GM23338 (cell line): ENCODE results near the gene CDYL2. TPM values are rescaled to one million over a fixed set of nuclear protein-coding genes. Genes with fewer than 3 reads are reported as not detected.

ENCODE experiments used
- ATAC-seq: fragments of 200-7000 bp; cut with Tn5 transposase; 3 replicates; pipeline ENCODE4 v1.9.1; 2020
- DNase-seq: peaks from one replicate; pipeline ENCODE4 v3.0.0-alpha.2; 2015; ENCODE audit warnings: low spot score
- H2AFZ ChIP-seq: fragments of 200-600 bp; sonication (generic); 2 replicates; pipeline ENCODE4 v1.8.0; 2016; ENCODE audit warnings: antibody characterized with exemption, mild to moderate bottlenecking, moderate library complexity
- H3F3A ChIP-seq: fragments of 200-600 bp; sonication (generic); replicated peaks from 2 replicates; pipeline ENCODE4 v1.8.0; 2017; ENCODE audit warnings: antibody characterized with exemption, mixed run types, low read depth
- H3K27ac ChIP-seq: fragments of 200-600 bp; sonication (generic); 2 replicates; pipeline ENCODE4 v1.6.1; 2016; ENCODE audit warnings: low read depth
- H3K27me3 ChIP-seq: fragments of 200-600 bp; sonication (generic); 2 replicates; pipeline ENCODE4 v1.8.0; 2016; ENCODE audit warnings: mild to moderate bottlenecking, mixed run types, moderate library complexity; ENCODE audit not compliant: insufficient read depth
- H3K36me3 ChIP-seq: fragments of 200-600 bp; sonication (generic); 2 replicates; pipeline ENCODE4 v1.8.0; 2016; ENCODE audit warnings: mild to moderate bottlenecking; ENCODE audit not compliant: insufficient read depth
- H3K4me1 ChIP-seq: fragments of 200-600 bp; sonication (generic); 2 replicates; pipeline ENCODE4 v1.8.0; 2016; ENCODE audit warnings: mild to moderate bottlenecking, moderate library complexity; ENCODE audit not compliant: insufficient read depth
- H3K4me2 ChIP-seq: fragments of 200-600 bp; sonication (generic); 2 replicates; pipeline ENCODE4 v1.7.1; 2017; ENCODE audit warnings: mixed run types
- H3K4me3 ChIP-seq: fragments of 200-600 bp; sonication (generic); 2 replicates; pipeline ENCODE4 v1.6.1; 2016; ENCODE audit warnings: mixed run types
- H3K79me2 ChIP-seq: fragments of 200-600 bp; sonication (generic); replicated peaks from 2 replicates; pipeline ENCODE4 v1.8.0; 2017; ENCODE audit warnings: mild to moderate bottlenecking; ENCODE audit not compliant: insufficient read depth
- H3K9me2 ChIP-seq: fragments of 200-600 bp; sonication (generic); 2 replicates; pipeline ENCODE4 v1.8.0; 2017; ENCODE audit not compliant: insufficient read depth
- H4K20me1 ChIP-seq: fragments of 200-600 bp; sonication (generic); replicated peaks from 2 replicates; pipeline ENCODE4 v1.8.0; 2017; ENCODE audit warnings: mild to moderate bottlenecking; ENCODE audit not compliant: insufficient read depth
- H3K27ac Mint-ChIP-seq: 2 replicates; pipeline ENCODE4 v1.8.0; 2020; ENCODE audit warnings: inconsistent platforms, mild to moderate bottlenecking, moderate library complexity, mixed read lengths
- H3K27me3 Mint-ChIP-seq: 3 replicates; pipeline ENCODE4 v1.8.0; 2022; ENCODE audit warnings: low read depth, mild to moderate bottlenecking, moderate library complexity, mixed read lengths, inconsistent platforms; ENCODE audit not compliant: insufficient read depth, poor library complexity
- H3K36me3 Mint-ChIP-seq: 3 replicates; pipeline ENCODE4 v1.8.0; 2021; ENCODE audit warnings: low read depth, mild to moderate bottlenecking, inconsistent platforms, moderate library complexity, mixed read lengths
- H3K4me1 Mint-ChIP-seq: 3 replicates; pipeline ENCODE4 v1.8.0; 2020; ENCODE audit warnings: mild to moderate bottlenecking, inconsistent platforms, mixed read lengths
- H3K4me3 Mint-ChIP-seq: 3 replicates; pipeline ENCODE4 v1.8.0; 2021; ENCODE audit warnings: moderate library complexity, mild to moderate bottlenecking, inconsistent platforms, mixed read lengths
- H3K9me3 Mint-ChIP-seq: 3 replicates; pipeline ENCODE4 v1.8.0; 2020; ENCODE audit warnings: moderate library complexity, mild to moderate bottlenecking, inconsistent platforms, mixed read lengths
- EZH2phosphoT487 ChIP-seq: fragments of 200-600 bp; sonication (generic); IDR thresholded peaks from one replicate; pipeline ENCODE4 v1.8.1; 2018; ENCODE audit warnings: antibody characterized with exemption; ENCODE audit not compliant: unreplicated experiment
- JUNB ChIP-seq: IDR thresholded peaks from one replicate; pipeline ENCODE4 v1.6.1; 2016; ENCODE audit warnings: antibody characterized with exemption; ENCODE audit not compliant: unreplicated experiment
- NANOG ChIP-seq: IDR thresholded peaks from 2 replicates; pipeline ENCODE4 v1.6.1; 2016; ENCODE audit warnings: antibody characterized with exemption, borderline replicate concordance
- STAT1 ChIP-seq: IDR thresholded peaks from one replicate; pipeline ENCODE4 v1.6.1; 2016; ENCODE audit warnings: antibody characterized with exemption; ENCODE audit not compliant: unreplicated experiment
- ZNF114 ChIP-seq: fragments of 250-450 bp; sonication (Bioruptor Pico); IDR thresholded peaks from 2 replicates; pipeline ENCODE4 v1.5.0; 2020; ENCODE audit warnings: mild to moderate bottlenecking, moderate library complexity
- ZNF331 ChIP-seq: fragments of 250-450 bp; sonication (Bioruptor Pico); IDR thresholded peaks from 2 replicates; pipeline ENCODE4 v1.5.0; 2020; ENCODE audit warnings: low read depth, mild to moderate bottlenecking, moderate library complexity
- polyA plus RNA-seq: library from polyadenylated mRNA; unstranded; fragments of >200 nt; fragmentation: Nextera tagmentation; extraction: Ambion mirVana; gene quantifications from 2 replicates; pipeline ENCODE4 v1.2.1, GENCODE V29; 2016
- total RNA-seq: library from RNA; depleted of rRNA; stranded (reverse); fragments of >200 nt; shearing (Covaris generic); gene quantifications from 2 replicates; pipeline ENCODE4 v1.2.3, GENCODE V29; 2014
- TF ChIP-seq, protein P1 (sequence below): fragments of 250-450 bp; sonication (Bioruptor Pico); IDR thresholded peaks from 2 replicates; pipeline ENCODE4 v1.5.0; 2020; ENCODE audit warnings: mild to moderate bottlenecking, moderate library complexity
- TF ChIP-seq, protein P2 (sequence below), 2 experiments: fragments of 200-600 bp in 1 of 2; sonication (generic) in 1 of 2; conservative IDR thresholded peaks; 2 replicates each; pipeline versions ENCODE4 v1.5.1 to v1.6.1; 2016 to 2017; ENCODE audit warnings: antibody characterized with exemption in 2 of 2, low read depth in 2 of 2, mild to moderate bottlenecking in 2 of 2, moderate library complexity in 1 of 2

The CDYL2 gene
- total and polyA plus RNA-seq, 2 experiments from 2014 or later, result 0.82 to 4.3 TPM

GRCh38 chr16:80803339-80804055 is 901 bp downstream of the CDYL2 start:
- peak; percentile 58 for DNase-seq
- peaks cover 12% of the 10 kb centered on the region for H3K9me2 ChIP-seq
- no peak for TF ChIP-seq JUNB
- TF ChIP-seq ZNF114, result no peak
- no peak for TF ChIP-seq STAT1
- no peak for TF ChIP-seq EZH2phosphoT487
- no peak for TF ChIP-seq NANOG
- TF ChIP-seq ZNF331, result no peak
- TF ChIP-seq, protein P1, sequence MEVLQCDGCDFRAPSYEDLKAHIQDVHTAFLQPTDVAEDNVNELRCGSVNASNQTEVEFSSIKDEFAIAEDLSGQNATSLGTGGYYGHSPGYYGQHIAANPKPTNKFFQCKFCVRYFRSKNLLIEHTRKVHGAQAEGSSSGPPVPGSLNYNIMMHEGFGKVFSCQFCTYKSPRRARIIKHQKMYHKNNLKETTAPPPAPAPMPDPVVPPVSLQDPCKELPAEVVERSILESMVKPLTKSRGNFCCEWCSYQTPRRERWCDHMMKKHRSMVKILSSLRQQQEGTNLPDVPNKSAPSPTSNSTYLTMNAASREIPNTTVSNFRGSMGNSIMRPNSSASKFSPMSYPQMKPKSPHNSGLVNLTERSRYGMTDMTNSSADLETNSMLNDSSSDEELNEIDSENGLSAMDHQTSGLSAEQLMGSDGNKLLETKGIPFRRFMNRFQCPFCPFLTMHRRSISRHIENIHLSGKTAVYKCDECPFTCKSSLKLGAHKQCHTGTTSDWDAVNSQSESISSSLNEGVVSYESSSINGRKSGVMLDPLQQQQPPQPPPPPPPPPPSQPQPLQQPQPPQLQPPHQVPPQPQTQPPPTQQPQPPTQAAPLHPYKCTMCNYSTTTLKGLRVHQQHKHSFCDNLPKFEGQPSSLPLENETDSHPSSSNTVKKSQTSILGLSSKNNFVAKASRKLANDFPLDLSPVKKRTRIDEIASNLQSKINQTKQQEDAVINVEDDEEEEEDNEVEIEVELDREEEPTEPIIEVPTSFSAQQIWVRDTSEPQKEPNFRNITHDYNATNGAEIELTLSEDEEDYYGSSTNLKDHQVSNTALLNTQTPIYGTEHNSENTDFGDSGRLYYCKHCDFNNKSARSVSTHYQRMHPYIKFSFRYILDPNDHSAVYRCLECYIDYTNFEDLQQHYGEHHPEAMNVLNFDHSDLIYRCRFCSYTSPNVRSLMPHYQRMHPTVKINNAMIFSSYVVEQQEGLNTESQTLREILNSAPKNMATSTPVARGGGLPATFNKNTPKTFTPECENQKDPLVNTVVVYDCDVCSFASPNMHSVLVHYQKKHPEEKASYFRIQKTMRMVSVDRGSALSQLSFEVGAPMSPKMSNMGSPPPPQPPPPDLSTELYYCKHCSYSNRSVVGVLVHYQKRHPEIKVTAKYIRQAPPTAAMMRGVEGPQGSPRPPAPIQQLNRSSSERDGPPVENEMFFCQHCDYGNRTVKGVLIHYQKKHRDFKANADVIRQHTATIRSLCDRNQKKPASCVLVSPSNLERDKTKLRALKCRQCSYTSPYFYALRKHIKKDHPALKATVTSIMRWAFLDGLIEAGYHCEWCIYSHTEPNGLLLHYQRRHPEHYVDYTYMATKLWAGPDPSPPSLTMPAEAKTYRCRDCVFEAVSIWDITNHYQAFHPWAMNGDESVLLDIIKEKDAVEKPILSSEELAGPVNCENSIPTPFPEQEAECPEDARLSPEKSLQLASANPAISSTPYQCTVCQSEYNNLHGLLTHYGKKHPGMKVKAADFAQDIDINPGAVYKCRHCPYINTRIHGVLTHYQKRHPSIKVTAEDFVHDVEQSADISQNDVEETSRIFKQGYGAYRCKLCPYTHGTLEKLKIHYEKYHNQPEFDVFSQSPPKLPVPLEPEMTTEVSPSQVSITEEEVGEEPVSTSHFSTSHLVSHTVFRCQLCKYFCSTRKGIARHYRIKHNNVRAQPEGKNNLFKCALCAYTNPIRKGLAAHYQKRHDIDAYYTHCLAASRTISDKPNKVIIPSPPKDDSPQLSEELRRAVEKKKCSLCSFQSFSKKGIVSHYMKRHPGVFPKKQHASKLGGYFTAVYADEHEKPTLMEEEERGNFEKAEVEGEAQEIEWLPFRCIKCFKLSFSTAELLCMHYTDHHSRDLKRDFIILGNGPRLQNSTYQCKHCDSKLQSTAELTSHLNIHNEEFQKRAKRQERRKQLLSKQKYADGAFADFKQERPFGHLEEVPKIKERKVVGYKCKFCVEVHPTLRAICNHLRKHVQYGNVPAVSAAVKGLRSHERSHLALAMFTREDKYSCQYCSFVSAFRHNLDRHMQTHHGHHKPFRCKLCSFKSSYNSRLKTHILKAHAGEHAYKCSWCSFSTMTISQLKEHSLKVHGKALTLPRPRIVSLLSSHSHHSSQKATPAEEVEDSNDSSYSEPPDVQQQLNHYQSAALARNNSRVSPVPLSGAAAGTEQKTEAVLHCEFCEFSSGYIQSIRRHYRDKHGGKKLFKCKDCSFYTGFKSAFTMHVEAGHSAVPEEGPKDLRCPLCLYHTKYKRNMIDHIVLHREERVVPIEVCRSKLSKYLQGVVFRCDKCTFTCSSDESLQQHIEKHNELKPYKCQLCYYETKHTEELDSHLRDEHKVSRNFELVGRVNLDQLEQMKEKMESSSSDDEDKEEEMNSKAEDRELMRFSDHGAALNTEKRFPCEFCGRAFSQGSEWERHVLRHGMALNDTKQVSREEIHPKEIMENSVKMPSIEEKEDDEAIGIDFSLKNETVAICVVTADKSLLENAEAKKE (CRISPR knock-in tag), result no peak; the same call in 1 of the 2 replicates
- TF ChIP-seq, protein P2, sequence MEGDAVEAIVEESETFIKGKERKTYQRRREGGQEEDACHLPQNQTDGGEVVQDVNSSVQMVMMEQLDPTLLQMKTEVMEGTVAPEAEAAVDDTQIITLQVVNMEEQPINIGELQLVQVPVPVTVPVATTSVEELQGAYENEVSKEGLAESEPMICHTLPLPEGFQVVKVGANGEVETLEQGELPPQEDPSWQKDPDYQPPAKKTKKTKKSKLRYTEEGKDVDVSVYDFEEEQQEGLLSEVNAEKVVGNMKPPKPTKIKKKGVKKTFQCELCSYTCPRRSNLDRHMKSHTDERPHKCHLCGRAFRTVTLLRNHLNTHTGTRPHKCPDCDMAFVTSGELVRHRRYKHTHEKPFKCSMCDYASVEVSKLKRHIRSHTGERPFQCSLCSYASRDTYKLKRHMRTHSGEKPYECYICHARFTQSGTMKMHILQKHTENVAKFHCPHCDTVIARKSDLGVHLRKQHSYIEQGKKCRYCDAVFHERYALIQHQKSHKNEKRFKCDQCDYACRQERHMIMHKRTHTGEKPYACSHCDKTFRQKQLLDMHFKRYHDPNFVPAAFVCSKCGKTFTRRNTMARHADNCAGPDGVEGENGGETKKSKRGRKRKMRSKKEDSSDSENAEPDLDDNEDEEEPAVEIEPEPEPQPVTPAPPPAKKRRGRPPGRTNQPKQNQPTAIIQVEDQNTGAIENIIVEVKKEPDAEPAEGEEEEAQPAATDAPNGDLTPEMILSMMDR (conservative IDR thresholded peaks at IDR 0.05; ENCODE audit: low read depth in 2 of 2), result peak; percentile 62 to 83
- peak overlapping the region; percentile 54 for H3K4me3 ChIP-seq
- peak; percentile 75 for ATAC-seq
- H3K27ac ChIP-seq, result no peak overlapping the region
- H3K9me3 Mint-ChIP-seq, result no peaks in the 10 kb centered on the region
- H3K27ac Mint-ChIP-seq, result no peak overlapping the region
- peak overlapping the region; percentile 57 for H3K4me2 ChIP-seq
- no peaks in the 10 kb centered on the region for H3F3A ChIP-seq
- no peaks in the 10 kb centered on the region; the same call in 1 of the 2 replicates for H3K4me1 ChIP-seq
- H3K36me3 Mint-ChIP-seq, result no peaks in the 10 kb centered on the region
- peak overlapping the region; percentile 78; the same call in 1 of the 2 replicates for H2AFZ ChIP-seq
- H3K27me3 ChIP-seq, result peaks cover 27% of the 10 kb centered on the region
- no peaks in the 10 kb centered on the region for H4K20me1 ChIP-seq
- H3K27me3 Mint-ChIP-seq, result peaks cover 22% of the 10 kb centered on the region
- H3K4me1 Mint-ChIP-seq, result no peaks in the 10 kb centered on the region
- H3K79me2 ChIP-seq, result no peaks in the 10 kb centered on the region
- H3K36me3 ChIP-seq, result no peaks in the 10 kb centered on the region
- peak overlapping the region; percentile 90 for H3K4me3 Mint-ChIP-seq
